HG03095 (cell line): ENCODE measurements around the gene CDH2.

Source experiments
- ATAC-seq: cut with Tn5 transposase; IDR thresholded peaks from one replicate; pipeline ENCODE4 v1.9.1; 2021; ENCODE audit warnings: moderate library complexity; ENCODE audit not compliant: unreplicated experiment

The CDH2 gene

GRCh38 chr18:28002841-28003240, 174.1 kb downstream of the CDH2 start:
- ATAC-seq = no peak

DNA sequence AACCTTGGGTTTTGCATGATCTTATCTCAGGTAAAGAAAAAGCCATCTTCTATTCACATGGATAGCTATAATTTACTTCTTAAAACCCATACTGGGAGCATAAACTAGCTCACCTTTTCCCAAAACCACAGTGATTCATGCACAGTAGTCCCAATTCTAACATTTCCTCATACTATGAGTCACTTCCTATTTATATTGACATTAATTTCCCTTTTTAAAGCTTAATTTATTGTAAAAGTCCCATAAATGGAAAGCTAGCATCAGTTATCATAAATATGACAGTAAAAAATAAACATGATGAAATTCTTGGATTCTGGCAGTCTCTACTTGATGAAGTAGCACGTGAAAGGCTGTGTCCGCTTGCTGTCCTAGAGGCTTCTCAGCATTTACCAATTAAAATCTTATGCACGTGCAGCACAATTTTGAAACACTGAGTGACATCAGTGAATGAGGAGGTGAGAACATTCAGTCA, 180.1 kb downstream of the CDH2 start:
- ATAC-seq = no peak

GRCh38 chr18:27995770-27996502, 181.0 kb downstream of the CDH2 start:
- ATAC-seq = no peak

DNA sequence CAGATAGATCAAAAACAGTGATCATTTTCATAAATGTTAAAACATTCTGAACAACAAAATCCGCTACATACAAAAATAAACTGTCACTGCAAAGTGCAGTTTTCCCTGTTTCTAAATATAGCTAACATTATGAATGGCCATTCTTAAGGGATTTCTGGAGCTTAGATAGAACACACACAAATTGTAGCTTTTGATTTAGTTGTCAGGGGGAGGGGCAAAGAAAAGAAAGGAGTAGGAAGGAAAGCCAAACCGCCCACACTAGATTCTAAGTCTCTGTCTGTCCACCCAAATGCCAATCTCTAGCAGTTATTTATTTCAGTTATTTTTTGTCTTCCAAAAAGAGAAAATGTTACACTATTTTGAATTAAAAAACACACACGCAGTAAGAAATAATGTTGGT, 182.4 kb downstream of the CDH2 start:
- ATAC-seq = no peak

DNA sequence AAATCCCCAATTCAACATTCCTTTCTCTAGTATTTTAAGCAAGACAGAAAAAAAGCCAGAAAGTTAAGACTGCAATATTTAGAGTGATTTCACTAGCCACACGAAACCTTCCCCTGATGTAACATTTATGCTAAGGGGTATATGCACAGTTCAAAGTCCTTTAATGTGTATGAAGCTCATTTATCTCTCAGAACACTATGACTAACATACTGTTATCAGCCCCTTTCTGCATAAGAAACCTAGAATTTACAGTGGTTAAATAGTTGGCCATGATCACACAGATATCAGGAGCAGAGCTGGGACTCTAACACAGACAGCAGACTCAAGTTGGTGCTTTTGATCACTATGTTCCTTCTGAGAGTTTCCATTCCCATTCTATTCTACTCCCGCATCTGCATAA, 185.5 kb downstream of the CDH2 start:
- ATAC-seq = no peak

- ATAC-seq = no peak
Measured at GRCh38 chr18:27985832-27986231, 191.1 kb downstream of the CDH2 start.

DNA sequence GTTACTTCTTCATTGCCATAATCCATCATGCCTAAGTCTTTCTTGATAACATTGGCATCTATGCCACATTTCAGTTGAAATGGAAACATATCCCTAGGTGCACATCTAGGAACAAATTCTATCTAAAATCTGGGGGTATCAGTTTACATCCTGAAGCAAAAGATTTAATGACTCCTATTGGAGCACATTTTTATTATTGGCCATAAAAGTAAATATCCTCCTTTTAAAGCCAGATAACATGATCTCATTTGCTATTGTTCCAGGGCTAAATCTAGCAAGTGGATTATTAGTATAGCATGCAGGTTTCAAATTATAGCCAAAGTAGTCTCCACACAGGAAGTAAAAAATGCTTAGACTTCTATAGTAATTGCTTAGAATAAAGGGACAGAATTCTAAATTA, 193.2 kb downstream of the CDH2 start:
- no peak for ATAC-seq

GRCh38 chr18:27976806-27977408, 200.0 kb downstream of the CDH2 start:
- no peak for ATAC-seq

DNA sequence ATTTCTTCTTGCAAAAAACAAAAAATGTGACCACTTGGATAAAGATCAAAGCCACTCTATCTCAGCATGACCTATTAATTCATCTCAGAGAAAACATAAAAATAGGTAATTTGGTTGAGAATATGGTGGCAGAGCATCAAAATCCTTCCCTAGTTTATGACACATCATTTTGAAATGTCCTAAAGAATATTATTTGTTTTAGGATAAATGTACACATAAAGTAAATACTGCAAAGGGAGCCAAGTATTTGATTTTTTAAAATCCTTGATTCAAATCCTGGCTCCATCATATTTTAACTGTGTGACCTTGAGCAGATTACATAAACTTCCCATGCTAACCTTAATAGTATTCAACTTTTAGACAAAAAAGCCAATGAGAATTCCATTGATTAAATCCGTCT, 206.6 kb downstream of the CDH2 start:
- no peak for ATAC-seq

DNA sequence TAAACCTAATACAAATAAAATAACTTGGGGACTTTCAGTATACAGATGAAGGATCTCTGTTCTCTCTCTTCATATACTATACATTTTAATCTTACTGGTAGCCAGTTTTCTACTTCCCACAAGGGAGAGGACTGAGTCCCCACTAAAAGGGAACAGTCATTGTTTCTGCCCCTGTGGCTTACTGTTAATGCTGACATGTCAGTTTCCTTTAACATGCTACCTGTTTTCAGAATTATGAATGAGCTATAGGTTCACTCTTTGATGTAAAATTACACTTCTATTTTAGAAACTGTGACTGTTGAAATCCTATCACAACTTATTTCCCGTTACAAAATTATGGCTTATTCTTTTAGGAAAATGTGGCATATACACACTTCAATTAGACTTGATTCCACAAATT, 207.7 kb downstream of the CDH2 start:
- no peak for ATAC-seq

- no peak for ATAC-seq
Measured at GRCh38 chr18:27967913-27968824, 208.8 kb downstream of the CDH2 start.

DNA sequence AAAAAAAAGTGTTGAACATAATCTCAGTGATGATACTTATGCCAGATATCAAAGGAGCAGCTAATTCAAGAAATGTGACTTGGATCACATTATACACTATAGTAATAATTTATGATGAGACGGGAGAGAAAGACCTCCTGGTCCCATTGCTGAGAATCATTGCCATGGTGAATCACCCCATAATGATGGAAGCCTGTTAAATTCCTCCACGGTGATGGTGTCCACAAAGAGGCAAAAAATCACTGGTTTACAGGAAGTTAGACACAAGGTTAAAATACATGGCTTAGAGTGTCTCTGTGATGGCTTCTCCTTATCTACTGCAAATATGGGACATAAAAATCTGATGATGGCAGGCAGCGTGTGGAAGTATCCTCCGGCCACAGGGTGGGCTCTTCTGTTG, 210.0 kb downstream of the CDH2 start:
- no peak for ATAC-seq

GRCh38 chr18:27964811-27965210, 212.1 kb downstream of the CDH2 start:
- no peak for ATAC-seq

- no peak for ATAC-seq
Measured at GRCh38 chr18:27959101-27959500, 217.8 kb downstream of the CDH2 start.

DNA sequence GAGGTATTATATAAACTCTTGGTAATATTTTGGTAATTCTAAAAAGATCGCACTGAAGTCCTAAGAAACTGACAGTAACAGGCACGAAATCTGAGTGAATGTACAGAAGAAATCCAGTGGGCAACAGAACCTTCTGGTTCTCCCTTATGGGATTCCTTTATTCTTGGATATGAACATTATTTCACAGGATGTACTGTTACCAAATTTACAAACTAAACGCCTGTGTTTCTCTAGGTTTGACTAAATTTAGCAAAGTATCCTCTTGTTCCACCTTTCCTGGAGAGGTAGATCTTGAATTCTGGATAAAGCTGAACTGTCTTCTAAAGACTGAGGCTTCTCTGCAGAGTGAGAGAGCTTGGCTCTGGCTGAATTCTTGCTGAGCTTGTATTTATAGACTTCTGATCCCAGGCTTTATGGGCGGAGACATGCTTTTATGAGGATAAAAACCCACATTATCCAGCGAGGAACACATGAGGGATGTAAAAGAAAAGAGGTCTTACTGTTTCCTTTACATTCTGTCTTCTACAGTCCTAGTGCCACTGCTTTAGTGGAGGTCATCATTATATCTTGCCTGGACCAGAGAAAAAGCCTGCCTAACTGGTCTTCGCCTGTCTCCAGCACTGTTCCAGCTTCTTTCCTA, 220.8 kb downstream of the CDH2 start:
- ATAC-seq = no peak

DNA sequence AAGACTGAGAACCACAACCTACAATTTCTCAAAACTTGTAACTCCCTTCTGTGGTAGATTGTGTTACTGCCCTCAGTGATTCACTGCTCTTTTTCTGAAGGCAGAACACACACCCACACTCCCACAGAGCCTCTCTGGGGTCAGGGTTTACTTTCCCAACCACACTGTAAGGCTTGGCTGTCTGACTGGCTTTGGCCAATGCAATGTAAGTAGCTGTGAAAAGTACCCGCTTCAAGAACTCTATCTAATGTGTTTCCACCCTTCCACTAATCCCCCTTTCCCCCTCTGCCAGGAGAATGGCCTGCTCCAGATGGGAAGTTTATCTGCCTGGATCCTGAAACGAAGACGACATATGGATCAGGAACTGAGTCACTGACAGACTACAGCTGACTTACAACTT, 222.7 kb downstream of the CDH2 start:
- ATAC-seq = no peak

DNA sequence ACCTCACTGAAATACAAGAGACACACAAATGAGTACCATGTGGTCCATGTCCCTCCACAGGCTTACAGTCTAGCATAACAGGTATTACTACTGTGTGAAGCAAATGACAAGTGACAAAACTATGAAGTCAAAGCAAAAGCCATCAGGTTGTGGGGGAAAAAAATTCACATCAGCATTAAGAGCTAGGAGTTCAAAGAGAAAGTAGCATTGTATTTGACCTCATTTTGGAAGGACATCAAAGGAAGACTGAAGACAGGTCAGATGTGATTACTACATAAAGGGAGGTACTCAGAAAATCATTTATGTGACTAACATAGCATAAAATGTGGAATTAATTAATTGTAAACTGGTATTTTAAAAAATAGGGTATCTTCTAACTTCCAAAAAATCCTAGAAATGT, 224.2 kb downstream of the CDH2 start:
- no peak for ATAC-seq

- no peak for ATAC-seq
Measured at GRCh38 chr18:27950648-27951228, 226.2 kb downstream of the CDH2 start.

DNA sequence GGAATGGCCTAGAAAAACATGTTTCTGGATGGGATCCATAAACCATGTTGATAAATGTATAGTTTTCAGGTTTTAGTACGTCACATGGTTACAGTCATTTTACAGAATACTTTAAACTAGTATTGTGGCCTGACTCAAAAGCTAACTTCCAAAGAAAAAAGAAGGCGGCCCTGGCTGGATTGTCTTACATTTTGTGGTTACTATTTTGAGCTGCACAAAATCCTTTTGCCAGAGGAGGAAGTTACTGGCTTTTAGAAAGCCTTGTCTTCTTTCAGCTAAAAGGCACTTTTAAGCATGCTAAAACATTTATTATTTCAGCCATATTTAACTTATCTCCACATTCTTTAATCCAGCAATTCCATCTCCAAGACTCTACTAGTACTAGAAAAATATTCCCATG, 227.9 kb downstream of the CDH2 start:
- ATAC-seq = no peak

DNA sequence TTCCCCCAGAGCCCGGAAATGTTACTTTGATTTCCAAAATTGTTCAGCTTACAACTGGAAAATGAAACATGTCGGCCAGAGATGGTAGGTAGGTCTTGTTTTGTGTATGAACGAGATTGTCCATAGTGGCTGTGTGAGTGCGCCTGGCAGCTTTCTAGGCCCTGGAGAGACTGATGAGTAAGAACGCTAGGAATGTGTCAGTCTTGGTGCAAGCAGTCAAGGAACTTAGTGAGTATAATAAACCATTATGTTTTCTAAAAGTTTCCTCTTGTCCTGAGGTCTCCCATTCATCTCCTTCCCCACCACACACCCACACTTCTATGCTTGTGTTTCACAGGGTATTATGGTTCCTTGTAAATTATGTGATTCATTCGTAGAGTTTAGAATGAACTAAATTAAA, 234.2 kb downstream of the CDH2 start:
- ATAC-seq = no peak

- ATAC-seq = no peak
Measured at GRCh38 chr18:27931535-27931934, 245.4 kb downstream of the CDH2 start.
